D341Med (cell line): ENCODE data around the gene CNKSR3.

Experiments used
- DNase-seq: peaks from one replicate; pipeline ENCODE4 v3.0.0; 2012; ENCODE audit warnings: low spot score

CNKSR3 gene

DNA sequence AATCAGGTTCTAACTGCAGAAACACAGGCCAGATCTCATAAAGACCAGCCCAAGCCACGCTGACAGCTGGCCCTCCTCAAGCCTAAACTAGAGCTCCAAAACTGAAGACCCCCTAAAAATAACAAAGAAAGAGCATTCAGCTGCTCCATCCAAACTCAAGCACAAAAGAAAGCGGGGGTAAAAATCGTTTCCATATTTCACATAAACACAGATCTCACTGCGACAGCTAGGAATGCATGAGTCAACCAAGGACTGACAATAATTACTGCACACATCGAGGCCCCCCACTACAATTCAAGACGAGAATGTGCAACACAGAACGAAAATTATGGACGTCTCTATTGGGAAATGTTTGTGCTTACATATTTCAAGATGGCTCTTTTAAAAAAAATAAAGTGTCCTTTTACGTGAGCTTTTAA, 31.1 kb downstream of the CNKSR3 start:
- DNase-seq, result no peak

DNA sequence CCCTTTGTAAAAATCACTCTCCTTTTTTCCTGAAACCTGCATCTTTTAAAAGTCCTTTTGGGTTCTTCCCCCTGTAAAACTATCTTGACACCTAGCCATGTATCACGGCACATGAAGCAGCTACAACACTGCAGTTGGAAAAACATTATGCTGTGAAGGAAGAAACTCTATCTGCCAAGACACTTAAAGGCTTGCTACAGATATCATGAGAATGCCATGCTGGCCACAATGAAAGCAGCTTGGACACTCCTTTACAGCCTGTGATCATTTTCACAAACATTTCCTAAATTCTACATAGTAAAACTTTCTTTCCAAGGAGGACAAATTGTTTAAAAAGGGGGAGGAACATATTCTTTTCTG, 31.8 kb downstream of the CNKSR3 start:
- no peak for DNase-seq

DNA sequence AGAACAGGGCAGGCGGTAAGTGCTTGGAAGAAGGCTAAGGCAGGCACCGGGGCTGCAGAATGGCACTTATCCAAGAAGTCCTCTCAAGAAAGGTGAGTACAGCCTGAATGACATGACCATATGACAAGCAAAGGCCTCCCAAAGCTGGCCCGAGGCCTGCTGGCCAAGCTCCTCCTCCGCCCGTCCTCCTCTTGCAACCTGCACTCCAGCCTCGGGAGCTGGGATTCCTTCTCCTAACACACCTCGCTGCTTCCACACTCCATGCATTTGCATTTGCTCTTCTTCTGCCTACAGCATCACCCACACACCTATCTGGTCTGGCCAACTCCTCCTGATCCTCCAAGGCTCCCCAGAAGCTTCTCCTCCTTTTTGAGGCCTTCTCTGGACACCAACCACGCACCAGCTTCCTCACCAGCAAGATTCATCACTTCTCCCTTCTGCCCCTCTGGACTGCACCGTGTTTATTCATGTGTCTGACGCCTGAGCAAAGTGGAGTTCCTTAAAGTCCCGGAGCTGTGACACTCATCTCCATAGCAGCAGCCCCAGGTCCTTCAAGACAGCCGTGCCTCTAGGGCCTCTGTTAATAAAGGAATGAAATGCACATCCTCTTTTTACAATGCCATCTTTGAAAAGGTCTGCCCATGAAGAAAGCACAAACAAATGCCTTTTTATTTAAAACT, 32.3 kb downstream of the CNKSR3 start:
- DNase-seq, result no peak

DNA sequence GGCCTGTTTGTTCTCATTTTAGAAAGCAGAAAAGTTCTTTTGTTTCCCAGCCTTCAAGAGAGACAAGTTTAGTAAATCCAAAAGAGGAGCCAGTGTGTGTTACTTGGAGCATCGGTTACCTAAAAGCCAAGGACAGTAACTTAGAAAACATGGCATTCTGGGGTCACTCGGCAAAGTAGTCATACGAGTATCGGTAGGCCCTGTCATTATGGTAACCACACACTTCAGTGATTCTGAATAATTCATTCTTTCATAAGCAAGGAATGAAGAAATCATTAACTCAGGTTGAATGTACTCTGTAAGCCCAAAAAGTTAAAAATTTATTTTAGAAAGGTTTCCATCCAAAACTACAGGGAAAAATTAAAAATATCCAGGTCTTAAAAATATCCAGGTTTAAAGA, 34.0 kb downstream of the CNKSR3 start:
- DNase-seq, result no peak

DNA sequence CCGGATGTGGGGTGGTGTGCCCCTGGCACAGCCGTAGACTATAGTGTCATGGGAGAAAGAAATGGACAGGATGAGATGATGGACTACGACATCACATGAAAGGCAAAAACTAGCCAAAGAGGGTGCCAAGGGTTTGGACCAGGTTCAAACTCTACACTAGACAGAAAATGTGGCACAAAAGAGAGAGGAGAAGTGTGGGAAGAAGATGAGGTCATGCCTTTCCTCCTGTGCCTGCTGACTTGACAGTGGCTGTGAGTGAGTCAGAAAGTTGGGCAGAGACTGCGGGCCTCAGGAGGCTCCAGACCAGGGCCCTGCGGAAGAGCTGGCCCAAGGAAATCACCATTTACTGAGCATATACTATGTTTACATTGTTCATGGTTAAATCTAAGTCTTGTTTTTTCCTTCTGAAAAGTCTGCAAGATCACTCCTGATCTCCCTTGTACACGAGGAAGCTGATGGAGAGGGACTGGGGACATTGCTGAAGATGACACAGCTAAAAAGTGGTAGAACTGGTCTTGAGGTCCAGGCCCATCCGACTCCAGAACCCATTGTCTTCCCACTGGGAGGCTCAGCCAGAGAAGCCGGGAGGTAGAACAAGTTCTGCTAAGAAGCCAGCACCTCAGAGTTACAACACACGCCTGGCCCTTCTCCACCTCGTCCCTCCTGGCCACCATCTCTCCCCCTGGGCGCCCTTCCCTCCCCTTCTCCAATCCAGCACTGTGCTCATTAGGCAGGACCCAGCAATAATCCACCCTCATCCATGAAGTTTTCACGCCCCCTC, 35.6 kb downstream of the CNKSR3 start:
- DNase-seq, result no peak

DNA sequence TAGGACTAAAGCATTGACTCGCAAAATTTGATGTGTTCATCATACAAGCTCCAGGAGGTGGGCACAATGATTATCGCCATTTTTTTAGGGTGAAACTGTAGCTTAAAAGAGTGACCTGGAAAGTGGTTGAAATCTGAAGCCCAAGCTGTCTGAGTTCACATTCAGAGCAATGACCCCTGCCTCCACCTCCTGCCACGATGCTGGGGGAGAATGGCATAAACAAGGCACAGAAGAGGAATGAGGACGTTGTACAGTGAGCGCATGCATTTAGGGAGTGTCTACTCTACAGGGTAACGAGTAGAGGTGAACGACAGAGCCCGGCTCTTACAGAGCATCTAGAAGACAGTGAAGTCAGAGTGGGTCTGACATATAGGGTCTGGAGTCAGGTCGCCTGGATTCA, 37.2 kb downstream of the CNKSR3 start:
- no peak for DNase-seq

DNA sequence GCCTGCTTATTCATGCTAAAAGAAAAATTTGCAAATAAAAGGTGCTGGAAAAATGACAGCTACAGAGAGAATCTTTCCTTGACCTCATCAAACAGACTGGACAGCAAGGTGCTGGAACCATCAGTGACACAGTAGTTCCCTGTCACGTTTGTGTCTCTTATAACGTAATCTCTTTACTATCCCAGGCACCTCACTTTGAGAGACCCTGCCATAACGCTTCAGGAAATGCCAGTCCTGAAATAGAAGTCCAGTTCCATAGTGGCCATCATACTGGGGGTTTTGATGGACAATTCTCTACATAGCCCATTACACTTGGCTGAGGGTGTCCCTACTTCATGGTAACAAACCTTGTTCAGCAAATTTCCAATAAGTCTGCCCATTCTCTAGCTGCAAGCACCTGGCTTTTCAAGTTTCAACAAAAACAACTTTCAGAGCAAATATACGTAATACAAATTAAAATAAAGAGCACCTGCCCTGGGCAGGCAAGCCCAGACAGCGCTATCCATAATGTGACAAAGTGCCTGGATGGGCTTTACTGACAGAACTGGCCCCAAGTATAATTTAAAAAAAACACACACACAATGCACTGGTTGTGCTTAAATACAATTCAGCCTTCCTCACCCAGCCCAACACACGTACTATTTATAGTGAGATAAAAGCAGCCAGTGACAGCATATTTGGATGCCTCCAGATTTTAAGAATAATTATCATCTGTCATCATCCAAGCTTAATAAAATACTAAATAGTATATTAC, 38.7 kb downstream of the CNKSR3 start:
- no peak for DNase-seq

DNA sequence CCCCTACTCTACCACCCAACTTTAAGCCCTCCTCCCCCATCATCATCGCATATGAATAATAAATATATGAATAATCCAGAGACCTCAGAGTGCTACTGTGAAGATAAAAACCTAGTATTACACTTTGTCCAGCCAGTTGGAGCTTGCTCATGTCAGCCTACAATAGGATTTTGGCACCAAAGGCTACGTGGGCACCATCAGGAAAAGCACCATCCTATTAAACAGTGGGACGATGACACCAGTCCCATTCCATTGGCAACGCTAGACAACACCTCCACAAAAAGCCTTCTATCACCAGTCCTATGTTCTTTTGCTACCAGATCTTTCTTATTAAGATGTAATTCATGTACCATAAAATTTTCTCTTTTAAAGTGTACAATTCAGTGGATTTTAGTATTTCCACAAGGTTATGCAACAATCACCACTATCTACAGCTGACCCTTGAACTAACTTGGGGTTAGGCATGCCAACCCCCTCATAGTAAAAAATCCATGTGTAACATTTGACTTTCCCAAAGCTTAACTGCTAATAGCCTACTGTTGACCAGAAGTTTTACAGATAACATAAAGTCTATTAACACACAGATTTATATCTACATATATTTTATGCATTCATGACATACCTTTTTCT, 41.1 kb downstream of the CNKSR3 start:
- DNase-seq, result no peak

DNA sequence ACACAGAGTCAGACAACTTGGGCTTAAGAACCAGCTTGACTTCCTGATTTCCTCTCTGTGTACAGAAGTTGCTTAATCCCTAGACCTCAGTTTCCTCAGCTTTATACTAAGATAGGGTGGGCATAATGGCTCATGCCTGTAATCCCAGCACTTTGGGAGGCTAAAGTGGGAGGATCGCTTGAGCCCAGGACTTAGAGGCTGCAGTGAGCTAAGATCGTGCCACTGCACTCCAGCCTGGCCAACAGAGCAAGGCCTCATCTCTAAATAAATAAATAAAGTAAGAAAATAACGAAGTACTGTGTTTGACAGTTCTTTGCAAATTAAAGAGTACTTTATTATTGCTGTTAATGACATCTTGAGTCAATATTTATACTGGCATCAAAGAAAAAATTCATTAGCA, 41.7 kb downstream of the CNKSR3 start:
- DNase-seq, result no peak

DNA sequence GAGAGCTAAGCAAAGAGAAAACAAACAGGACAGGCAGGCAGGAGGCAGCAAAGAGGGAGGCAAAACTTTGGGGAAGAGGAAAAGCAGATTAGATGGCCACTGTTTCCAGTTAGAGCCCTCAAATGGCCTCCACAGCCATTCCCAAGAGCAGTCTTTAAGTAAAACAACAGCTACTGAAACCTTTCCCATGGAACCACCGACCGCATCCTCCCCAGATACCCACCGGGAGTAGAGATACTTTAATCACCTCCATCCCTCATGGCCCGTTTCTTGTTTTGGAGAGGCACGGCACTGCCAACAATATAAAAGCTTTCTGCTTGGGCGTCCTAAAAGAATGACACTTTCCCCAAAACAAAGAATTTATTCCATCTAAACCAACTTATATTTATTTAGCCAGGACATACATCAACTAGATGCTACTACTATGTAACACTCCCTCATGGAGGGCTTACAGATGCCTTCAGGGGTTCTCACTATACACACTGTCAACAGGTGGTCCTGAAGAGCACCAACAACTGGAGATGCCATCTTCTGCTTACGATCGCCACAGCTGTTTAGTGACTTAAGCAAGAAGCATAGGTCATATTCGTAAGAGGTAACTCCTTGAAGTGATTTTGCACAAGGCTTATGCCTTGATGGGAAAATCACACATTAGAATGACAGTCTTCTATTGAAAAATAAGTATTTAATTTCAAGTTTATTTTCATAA, 43.4 kb downstream of the CNKSR3 start:
- DNase-seq, result no peak

DNA sequence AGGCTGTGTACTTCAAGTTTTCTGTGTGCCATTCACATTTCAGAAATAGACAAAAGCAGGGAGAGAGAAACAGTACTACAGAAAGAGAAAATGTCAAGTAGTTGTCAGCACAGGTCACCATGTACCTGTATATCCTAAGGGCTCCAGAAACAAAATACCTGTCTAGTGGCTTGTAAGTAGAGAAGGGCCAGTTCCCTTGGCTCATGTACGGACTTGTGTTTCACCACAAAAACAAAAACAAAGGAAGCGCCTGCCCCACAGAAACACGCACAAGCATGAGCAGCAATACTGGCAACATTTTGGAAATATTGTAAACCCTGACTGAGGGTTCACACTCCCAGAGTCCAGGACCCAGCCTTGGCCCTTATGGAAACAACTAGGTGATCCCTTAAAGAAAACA, 44.3 kb downstream of the CNKSR3 start:
- no peak for DNase-seq

DNA sequence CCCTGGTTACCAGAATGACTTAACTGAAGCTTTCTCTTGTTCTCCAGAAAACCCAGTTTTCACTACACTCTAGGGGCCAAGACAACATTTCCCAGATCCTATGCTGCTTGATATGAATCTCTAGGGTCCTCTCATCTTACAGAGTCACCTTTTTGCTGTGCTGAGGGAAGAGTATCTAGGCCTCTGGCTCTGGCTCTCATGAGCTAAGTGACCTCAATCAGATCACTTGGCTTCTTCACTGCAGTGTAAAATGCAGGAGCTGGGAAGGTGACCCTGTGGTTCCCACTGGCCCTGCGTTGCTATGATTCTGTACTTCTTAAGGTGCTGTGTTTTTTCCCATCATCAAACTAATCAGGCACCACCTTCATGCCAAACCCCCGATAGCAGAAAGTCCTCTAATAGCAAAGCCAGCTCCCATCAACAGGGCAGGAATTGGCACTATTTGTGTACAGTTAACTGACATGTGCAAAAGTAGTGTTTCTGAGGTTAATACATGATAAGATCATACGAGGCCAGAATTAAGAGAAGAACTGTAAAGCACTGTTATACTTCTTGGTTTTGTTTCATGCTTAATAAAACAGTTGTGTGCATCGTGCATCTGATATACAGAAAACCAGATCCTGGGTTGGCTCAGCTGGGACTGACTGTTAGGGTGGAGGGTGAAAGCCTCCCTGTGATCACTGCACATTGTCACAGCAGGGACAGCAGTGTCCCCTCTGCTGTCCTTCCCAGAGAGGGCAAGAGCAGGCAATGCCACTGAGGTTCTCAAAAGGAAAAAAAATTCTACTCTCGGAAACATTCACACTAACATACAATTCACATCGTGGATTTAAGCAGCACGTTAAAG, 46.7 kb downstream of the CNKSR3 start:
- no peak for DNase-seq

DNA sequence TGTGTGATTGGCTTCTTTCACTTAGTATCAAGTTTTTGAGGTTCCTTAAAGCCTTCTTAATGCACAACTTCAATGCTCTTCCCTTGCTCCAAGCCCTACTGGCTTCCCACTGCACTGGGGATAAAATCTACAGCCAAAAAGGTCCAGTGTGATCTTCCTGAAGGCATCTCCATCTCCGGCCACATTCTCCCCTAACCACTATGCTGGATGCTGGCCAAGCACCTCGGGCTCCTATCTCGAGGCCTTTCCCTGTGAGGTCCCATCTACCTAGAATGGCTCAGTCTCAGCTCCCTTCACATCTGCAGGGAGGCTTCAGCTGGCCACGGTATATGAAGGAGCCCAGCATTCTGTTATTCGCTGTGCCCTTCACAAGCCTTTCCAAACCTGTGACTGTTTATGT, 48.1 kb downstream of the CNKSR3 start:
- DNase-seq, result no peak

DNA sequence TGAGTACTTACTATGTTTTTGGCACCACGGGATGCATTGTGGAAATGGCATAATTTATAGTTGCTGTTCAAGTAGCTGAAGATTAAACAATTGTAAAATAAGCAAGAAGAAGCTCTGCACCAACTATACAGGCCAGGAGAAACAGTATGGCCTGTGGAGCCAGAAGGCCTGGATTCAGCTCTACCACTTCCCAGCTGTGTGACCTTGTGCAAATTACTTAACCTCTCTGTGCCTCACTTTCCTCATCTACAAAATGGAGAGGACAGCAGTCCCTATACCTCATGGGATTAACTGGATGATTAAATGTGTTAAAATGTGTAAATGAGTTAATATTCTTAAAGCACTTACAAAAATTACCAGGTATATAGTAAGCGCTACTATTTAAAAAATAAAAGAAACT, 49.1 kb downstream of the CNKSR3 start:
- no peak for DNase-seq

DNA sequence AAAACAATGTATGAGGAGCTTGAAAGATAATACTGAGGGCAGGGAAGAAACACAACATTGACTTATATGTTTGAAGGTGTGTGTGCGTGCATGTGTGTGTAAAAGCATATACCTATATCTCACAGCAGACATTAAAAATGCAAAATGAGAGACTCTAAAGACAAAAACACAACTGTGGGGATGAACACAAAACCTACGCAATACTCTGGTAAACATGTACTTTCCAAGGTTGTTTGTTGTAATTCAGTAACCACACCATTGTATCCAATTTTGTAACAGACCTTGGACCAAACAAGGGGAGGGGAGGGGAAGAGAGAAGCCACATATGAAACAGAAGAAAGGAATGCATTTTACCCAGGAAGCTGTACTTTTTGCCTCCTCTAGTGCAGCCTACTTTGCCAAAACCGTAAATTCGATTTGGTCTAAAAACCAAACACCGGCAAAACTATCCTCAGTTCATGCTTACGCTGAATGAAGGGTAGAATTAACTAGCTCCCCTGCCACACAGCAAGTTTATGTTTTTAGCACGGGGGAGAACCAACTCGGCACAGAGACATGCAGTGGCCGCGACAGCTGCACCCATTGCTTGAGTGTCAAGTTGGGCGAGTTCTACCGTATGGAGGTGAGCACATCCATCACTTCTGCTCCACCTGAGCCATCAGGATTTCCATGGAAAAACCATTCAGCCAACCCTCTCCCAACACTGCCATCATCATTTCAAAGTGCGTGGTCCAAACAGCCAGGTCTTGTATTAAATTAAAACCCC, 50.0 kb downstream of the CNKSR3 start:
- no peak for DNase-seq

DNA sequence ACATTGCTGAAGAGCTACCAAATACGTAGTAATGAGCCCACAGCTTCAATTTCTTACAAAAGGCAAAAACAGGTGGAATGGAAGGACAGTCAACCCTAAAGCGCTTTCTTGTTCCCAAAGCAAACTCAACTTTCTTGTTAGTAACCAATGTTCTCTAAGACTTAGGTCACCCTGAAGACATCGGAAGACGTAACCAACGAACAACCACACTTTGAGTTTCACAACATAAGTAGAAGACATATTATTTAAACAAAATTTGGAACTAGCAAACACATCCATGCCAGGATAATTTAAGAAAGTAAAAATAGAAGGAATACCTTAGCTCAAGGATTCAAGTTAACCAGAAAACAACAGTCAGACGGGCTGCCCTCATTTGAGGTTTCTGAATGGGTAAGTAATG, 51.0 kb downstream of the CNKSR3 start:
- DNase-seq, result no peak

DNA sequence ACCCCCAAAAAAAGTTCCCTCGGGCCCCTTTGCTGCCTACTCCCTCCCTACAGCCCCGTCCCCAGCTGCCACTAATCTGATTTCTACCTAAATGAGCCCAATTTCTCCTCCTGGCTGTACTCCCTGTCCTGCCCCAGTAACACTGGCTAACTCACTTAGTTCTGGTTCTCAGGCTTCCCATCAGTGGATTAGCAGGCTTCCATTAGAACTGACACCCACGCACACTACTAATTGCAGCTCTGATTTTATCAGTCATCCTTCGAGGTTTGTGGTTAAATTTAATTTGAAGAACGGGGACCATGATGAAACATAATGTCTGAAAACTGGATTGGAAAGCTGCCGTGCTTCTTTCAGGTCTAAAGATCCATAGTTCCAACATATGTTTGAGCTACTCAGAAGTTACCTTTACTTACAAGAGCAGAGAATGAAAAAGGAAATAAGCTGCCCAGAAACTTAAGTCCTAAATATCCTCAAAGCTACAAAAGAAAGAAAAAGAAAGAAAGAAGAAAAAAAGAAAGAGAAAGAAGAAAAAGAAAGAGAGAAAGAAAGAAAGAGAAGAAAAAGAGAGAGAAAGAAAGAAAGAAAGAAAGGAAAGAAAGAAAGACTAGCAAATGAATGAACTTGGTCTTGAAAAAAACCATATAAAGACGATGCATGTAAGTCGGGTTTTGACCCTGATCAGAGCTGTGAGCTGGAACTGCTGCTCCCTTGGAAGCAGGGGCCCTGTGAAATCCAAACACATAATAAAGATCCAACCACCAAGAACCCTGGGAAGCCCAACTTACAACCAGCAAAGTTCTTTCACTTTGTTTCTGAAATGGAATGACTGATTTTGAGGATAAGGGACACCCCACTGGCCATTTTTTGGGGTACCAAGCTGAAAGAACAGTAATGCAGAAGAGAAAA, 51.7 kb downstream of the CNKSR3 start:
- DNase-seq, result no peak

DNA sequence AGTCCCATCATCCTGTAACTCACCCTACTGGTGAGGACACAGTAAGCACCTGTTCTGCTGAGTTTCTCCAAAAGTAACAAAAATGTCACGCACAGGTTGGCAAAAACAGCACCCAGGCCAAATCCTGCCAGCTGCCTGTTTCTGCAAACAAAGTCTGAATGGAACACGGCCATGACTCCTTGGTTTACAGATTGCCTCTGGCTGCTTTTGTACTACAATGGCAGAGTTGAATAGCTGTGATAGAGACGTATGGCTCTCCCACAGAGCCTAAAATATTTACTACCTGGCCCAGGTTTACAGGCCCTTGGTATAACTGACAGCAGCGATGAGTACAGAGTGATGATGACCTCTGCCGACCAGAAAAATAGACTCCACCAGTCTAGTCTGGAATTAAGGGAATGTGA, 52.6 kb downstream of the CNKSR3 start:
- no peak for DNase-seq

DNA sequence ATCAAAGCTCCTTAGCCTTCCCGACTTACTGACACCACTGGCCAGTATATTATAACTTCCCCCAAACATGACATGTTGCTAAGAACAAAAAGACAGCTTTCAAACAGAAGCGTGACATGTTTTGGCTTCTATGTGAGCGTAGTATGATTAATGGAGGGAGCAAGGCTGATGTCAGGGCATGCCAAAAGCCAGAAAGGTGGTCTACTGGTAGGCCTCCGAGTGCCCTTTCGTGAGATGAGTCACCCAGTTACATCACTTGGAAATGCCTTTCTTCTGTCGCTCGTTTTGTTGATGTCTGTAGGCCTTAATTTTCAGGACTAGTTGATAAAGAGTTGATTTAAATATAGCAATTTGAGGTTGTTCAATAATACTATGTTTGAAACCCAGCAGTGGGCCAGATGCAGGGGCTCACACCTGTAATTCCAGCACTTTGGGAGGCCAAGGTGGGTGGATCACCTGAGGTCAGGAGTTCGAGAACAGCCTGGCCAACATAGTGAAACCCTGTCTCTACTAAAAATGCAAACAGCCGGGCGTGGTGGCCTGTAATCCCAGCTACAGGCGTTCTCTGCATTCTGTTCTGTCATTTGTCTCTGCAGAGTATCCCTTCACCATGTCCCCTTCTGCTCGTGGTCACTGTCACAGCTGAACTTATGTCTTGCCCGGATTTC, 53.3 kb downstream of the CNKSR3 start:
- DNase-seq, result no peak
